Measurements from ENCODE around the gene SIX2. TPM values are rescaled to one million over a fixed set of nuclear protein-coding genes. Genes with fewer than 3 reads are reported as not detected.

Gene SIX2
- total and polyA plus RNA-seq, 9 of the 15 experiments (the other 6 are each of a cell fraction or from before 2014, with no cell fraction given), result not detected

GRCh38 chr2:45029215-45029614 is 20.0 kb upstream of the SIX2 start:
- Histone ChIP-seq H3K4me2 (ENCODE audit: insufficient read depth, low read length) (no peak overlapping the region), H3K79me2 (ENCODE audit: control insufficient read depth, insufficient read depth, low read length) (no peaks in the 10 kb centered on the region), H2AFZ (ENCODE audit: low read depth, low read length) (no peak overlapping the region), H4K20me1 (replicated peaks; ENCODE audit: control insufficient read depth, insufficient read depth, low read length) (no peaks in the 10 kb centered on the region), H3K9me1 (ENCODE audit: control insufficient read depth, insufficient read depth, low read length) (no peaks in the 10 kb centered on the region), H3K9me3 (replicated peaks; ENCODE audit: control insufficient read depth, insufficient read depth, low read depth, low read length) (no peaks in the 10 kb centered on the region), H3K36me3 (ENCODE audit: control insufficient read depth, insufficient read depth, low read length) (no peaks in the 10 kb centered on the region), H3K9ac (ENCODE audit: insufficient read depth in 1 of 2, low read depth in 2 of 2, low read length in 2 of 2) (no peak overlapping the region), H3K27ac (ENCODE audit: extremely low read depth, low read depth, low read length) (no peak overlapping the region), H3K4me1 (replicated peaks in 1 of 2; ENCODE audit: control insufficient read depth in 2 of 2, insufficient read depth in 2 of 2, low read length in 2 of 2) (no peaks in the 10 kb centered on the region; a peak in 1 of 5 replicates), H3K27me3 (ENCODE audit: control insufficient read depth in 2 of 2, insufficient read depth in 2 of 2, low read length in 2 of 2) (peaks cover 0 to 16% of the 10 kb centered on the region in 2 experiments; a peak in 2 of 5 replicates), H3K4me3 (no peak overlapping the region)
- WGBS (ENCODE audit: insufficient coverage, low coverage, missing lambda C conversion rate), result 0% methylated on average over 6 of the region's 6 CpGs
- DNase-seq (ENCODE audit: extremely low read depth in 1 of 4, low spot score in 3 of 4) (no peak), FAIRE-seq (no peak), ATAC-seq (no peak)
- in situ Hi-C loops (cut with MboI) (no loop called here), intact Hi-C loops (cut with micrococcal nuclease) (no loop called here)
- TF ChIP-seq CHD1 (IDR thresholded peaks at IDR 0.05; ENCODE audit: low read length) (no peak), ZNF347 (CRISPR knock-in tag; IDR thresholded peaks at IDR 0.05; ENCODE audit: low read depth) (no peak), ZNF518B (CRISPR knock-in tag; IDR thresholded peaks at IDR 0.05) (no peak), ZNF354B (CRISPR knock-in tag; IDR thresholded peaks at IDR 0.05) (no peak), NR1H2 (CRISPR knock-in tag; IDR thresholded peaks at IDR 0.05) (no peak), ZNF79 (CRISPR knock-in tag; IDR thresholded peaks at IDR 0.05; ENCODE audit: low read depth) (no peak), ZNF224 (CRISPR knock-in tag; IDR thresholded peaks at IDR 0.05) (no peak), ZNF740 (CRISPR knock-in tag; IDR thresholded peaks at IDR 0.05) (no peak), ZNF740 (tag; IDR thresholded peaks at IDR 0.05) (no peak), GABPA (tag; conservative IDR thresholded peaks at IDR 0.05; ENCODE audit: low read depth) (no peak), ZZZ3 (IDR thresholded peaks at IDR 0.05) (no peak), BRCA1 (IDR thresholded peaks at IDR 0.05) (no peak), BRCA1 (CRISPR knock-in tag; IDR thresholded peaks at IDR 0.05) (no peak), ELK1 (CRISPR knock-in tag; IDR thresholded peaks at IDR 0.05) (no peak)
- ChIA-PET CTCF (ENCODE audit: low intra/inter-chr PET ratio) (no interaction called here), POLR2A (interaction anchor here (1.2 to 1.3 kb wide), 2 partner anchors 15 to 16 kb away, joined by 3 to 5 read pairs; no protein-coding TSS in a partner anchor)
- no TSS peak for BruUV-seq (replicated peaks)

Measured in K562 (cell line).